HFF-Myc (cell line): Measurements from ENCODE around the gene NOC2L.
A peak's percentile ranks its signal among the peaks of the same experiment; 100 is the strongest.

Experiments used
- DNase-seq: peaks from one replicate; pipeline ENCODE4 v3.0.0-alpha.2; 2011; ENCODE audit warnings: low read depth; ENCODE audit errors: extremely low read depth
- H3K4me3 ChIP-seq: replicated peaks from 2 replicates; pipeline ENCODE4 v1.5.1; 2011; ENCODE audit warnings: low read depth, mild to moderate bottlenecking, control low read depth, low read length
- TF ChIP-seq, protein P1 (sequence below): IDR thresholded peaks from 2 replicates; pipeline ENCODE4 v1.5.1; 2012; ENCODE audit warnings: mild to moderate bottlenecking, low read depth, low read length, control low read depth; ENCODE audit errors: missing control alignments

NOC2L gene

DNA sequence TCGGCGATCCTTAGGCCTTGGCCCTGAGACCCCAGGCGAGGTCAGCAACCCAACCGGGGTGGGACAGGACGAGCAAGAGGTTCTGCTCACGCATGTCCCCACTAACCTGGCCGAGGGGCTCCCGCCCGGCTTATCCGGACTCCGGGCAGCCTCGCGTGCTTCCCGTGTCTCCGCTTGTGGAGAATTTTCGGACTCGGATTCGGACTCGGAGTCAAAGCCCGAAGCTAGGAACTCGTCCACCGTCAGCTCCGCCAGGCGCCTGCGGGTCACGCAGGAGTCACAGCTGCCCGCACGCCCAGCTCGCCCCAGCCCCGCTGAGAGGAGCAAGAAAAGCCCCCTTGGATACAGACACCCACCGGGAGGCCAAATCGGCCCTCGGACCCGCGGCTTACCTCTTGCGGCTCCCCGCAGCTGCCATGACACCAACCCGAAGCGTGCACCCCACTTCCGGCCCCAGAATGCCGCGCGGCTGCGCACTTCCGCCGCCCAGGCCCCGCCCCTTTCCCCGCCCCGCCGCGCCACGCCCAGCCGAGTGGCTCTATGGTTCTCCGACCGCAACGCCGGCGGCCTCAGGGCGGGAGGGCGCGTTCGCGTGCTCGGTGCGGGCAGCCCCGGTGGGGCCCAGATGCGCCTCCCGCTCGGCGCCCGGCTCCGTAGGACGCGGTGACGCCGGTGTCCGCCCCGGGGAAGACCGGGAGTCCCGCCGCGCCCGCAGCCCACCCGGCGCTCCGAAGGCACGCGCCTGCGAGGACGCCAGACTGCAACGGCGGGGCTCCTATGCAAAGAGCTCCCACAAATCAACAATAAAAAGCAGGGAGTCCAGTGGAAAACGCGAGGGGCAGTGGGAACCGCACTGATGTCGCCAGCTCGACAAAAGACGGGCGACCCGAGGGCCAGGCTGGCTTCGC, at the start of gene NOC2L:
NOC2L (minus strand) TSS at position 434 of the 908 bp plus-strand sequence; CDS start at position 418, 16 bp downstream.
- no peak for DNase-seq
- H3K4me3 ChIP-seq, result peak within 1 kb of the TSS; percentile 99
- TF ChIP-seq, protein P1, sequence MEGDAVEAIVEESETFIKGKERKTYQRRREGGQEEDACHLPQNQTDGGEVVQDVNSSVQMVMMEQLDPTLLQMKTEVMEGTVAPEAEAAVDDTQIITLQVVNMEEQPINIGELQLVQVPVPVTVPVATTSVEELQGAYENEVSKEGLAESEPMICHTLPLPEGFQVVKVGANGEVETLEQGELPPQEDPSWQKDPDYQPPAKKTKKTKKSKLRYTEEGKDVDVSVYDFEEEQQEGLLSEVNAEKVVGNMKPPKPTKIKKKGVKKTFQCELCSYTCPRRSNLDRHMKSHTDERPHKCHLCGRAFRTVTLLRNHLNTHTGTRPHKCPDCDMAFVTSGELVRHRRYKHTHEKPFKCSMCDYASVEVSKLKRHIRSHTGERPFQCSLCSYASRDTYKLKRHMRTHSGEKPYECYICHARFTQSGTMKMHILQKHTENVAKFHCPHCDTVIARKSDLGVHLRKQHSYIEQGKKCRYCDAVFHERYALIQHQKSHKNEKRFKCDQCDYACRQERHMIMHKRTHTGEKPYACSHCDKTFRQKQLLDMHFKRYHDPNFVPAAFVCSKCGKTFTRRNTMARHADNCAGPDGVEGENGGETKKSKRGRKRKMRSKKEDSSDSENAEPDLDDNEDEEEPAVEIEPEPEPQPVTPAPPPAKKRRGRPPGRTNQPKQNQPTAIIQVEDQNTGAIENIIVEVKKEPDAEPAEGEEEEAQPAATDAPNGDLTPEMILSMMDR, result no peak

GRCh38 chr1:1006305-1007159, 47.5 kb upstream of the NOC2L start:
- TF ChIP-seq, protein P1, result no peak
- H3K4me3 ChIP-seq, result no peak overlapping the region
- DNase-seq, result no peak

GRCh38 chr1:1005774-1006304, 46.8 kb upstream of the NOC2L start:
- DNase-seq, result no peak
- H3K4me3 ChIP-seq, result no peak overlapping the region
- TF ChIP-seq, protein P1, result no peak

DNA sequence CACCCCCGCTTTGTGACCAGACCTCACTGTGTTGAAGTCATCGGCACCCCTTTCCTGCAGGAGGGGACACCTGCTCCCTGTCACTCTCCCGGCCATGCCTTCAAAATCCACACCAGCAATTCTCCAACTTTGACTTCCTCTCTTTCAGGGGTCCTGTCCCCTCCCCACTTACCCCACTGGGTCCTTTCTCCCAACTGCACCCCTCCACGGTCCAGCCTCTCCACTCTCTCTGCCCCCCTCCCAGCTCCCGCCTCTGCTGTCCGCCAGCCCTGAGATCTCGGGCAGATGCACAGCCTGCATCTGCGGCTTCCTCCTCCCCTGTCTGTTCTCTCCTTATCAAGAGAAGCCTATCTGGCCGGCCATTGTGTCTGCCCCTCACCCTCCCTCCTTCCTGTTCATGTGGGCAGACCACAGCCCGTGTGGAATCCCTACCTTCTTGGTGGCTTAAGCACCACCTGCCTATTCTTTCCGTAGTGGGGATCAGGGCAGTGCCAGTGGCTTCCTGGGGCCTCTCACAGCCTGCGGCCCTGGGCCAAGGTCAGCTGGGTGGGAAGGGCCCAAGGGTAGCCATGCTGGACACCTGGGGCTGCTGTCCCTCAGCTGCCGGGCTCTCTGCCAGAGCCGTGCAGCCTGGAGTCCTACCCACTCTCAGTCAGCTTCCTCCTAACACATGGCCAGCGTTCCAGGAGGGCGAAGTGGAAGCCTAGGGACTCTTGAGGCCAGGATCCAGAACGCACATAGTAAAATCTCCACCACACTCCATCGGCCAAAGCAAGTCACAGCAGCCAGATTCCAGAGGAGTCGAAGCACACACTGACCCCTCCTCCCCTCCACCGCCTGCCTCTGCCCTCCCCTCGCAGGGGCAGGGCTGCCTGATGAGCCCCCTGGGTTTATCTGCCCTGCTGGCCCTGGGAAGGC, 46.0 kb upstream of the NOC2L start:
- TF ChIP-seq, protein P1, result no peak
- DNase-seq, result no peak
- no peak overlapping the region for H3K4me3 ChIP-seq

DNA sequence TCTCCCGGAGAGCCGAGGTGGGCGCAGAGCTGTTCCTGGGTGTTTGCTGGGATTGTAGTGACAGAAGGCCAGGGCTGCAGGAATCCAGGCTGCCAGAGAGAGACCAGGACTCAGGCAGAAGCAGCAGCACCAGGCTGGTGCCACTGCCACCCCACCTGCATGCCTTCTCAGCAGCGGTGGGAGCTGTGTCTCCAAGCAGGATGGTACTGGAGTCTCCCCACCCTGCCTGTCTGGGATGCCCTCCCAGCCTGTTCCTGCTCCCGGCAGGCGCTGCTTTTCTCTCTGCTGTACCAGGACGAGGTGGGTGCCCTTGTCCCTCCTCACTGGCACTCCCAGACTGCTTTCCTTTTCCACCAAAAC, 45.3 kb upstream of the NOC2L start:
- TF ChIP-seq, protein P1, result no peak
- no peak for DNase-seq
- no peak overlapping the region for H3K4me3 ChIP-seq
